Measurements from ENCODE around the gene MED1.
"Not testable (repeated sequence)": the region's sequence is repeated elsewhere in the genome, so short reads cannot be mapped to it uniquely, and the experiment has no call there.

MED1 gene

GRCh38 chr17:39429600-39429999, 21.5 kb downstream of the MED1 start:
- DNase-seq, result no peak

- DNase-seq, result no peak
Measured at GRCh38 chr17:39416141-39416540, 34.9 kb downstream of the MED1 start.

GRCh38 chr17:39410279-39410678, 40.8 kb downstream of the MED1 start:
- no peak for DNase-seq

GRCh38 chr17:39408360-39408759, 42.7 kb downstream of the MED1 start:
- no peak for DNase-seq

- DNase-seq, result no peak
Measured at GRCh38 chr17:39406951-39407350, 44.1 kb downstream of the MED1 start.

GRCh38 chr17:39405436-39405835, 45.6 kb downstream of the MED1 start:
- DNase-seq, result no peak

DNA sequence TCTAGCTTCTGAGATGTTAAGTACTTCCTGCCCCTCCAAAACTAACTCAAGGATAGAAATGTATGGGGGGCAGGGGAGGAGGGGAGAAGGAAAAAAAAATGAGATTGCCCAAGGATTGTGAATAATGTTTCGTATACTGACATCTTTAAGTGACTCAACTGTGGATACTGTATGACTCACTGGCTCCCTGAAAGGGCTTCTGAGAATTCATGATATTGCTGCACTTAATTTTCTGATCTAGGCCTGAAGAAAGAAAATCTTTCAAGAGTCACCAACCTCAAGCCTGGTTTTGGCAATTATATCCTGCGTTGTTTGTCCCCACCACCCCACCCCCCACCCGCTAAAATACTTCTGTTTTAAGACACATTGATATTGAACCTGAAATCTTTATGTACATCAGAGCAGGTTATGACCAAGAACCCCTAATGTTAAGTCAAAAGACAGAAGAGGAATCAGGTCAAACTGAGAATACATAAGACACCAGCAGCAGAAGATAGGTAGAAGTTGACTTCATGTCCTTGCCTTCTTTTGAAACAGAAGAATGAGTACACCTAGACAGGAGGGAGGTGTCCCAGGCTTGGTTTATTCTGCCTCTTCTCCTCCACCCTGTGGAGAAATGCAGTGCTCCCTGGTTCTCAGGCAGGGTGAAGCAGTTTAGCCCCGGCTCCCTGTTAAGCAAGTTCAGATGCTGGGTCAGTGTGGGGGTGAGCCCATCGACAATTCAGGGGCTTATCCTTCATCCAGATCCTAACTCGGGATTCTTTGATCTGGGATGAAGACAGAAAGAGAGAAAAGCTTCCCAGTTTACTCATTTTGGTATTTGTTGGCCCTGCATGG, 46.3 kb downstream of the MED1 start:
- DNase-seq, result no peak

GRCh38 chr17:39402890-39403605, 48.0 kb downstream of the MED1 start:
- no peak for DNase-seq

- no peak for DNase-seq
Measured at GRCh38 chr17:39402244-39402889, 48.7 kb downstream of the MED1 start.

DNA sequence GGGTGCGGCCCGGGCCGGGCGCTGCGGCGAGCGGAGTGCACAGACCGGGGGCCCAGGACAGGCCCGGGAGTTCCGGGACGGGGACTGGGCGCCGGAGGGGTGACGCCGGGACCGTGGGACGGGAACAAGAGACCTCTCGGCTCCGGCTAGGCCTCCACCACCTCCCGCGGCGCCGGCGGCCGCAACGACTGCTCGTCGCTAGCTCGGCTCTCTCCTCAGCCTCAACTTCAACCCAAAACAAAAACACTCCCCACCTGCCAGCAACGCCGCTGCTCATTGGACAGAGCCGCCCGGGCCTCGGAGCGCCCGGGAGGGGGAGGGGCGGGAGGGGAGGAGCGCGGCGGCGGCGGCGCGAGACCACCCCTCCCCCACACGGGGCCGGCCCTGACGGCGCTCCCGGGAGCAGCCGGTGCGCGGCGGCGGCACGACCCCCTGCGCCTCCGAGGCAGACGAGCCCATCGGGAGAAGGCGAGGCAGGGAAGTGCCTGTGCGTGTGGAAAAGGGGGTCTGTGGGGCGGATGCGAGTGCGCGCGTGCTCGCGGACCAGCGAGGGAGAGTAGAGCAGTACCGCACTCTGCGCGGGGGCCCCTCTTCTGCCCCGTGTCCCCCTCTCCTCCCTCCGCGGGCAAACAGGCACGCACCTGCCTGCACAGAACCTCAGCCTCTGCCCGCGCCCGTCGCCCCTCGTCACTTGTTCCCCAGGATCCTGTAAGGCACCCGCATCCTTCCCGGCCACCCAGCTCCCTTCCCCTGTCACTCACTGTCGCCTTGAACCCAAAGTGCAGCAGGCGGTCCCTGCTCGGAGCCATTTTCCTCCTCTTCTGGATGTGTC, 49.4 kb downstream of the MED1 start, which contains the start of gene FBXL20:
Gene FBXL20, minus strand, starts transcription at position 215 of the 832 bp plus-strand sequence. CDS start 224 bp downstream, outside the sequence.
- peak; percentile 72 for DNase-seq

DNA sequence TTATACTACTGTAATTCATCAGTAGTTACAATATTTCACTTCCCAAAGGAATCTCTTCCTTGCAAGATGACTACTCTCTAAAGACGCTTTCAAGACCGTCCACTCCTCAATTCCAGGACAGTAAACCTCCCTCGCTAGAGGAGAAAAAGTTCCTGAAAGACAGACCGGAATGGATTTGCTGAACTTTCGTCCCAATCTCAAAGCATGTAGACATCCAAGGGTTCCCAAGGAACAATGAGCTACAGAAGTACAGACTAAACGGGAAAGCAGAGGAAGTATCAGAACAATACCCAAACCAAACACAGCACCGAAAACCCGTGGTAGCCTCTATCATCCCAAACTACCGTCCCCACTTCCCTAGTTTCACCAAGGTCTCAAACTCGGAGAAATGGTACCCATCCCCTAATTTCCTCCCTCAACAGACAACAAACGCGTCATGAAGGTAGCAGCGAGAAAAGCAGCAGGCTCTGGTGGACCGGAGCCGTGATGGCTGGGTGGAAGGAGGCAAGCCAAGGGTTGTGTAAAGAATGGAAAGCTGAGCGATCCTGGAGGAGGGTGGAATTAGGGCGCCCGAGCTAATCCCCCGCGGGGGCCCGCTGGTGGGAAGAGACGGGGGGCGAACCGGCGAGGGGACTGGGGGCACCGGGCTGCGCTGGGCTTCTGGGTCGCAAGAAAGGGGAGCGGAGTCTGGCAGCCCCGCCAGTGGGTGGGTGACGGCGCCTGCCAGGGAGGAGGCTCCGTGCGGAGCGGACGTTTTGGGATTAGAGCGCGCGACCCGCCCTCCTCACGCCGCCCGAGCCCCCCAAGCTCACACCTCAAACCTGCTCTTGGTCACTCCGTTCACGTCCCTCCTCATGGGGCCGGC, 50.3 kb downstream of the MED1 start:
- DNase-seq, result no peak

GRCh38 chr17:39399791-39400190, 51.3 kb downstream of the MED1 start:
- DNase-seq, result no peak

DNA sequence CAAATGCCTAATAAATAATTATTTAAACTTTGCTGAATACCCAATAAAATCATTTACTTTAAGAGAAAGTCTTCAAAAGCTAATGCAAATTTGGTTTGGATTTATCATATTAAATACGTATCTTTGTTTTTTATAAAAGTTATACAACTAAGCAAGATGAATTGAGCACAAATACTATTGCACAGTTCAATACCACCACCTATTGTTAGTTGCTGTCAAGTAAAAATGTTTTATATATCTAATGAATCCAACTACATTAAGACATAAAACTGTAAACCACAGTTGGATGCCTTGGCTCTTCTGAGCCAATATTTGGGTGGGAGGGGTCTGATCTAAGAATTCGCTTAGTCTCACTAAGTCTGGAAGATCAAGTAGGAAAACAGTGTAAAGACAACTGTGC, 57.3 kb downstream of the MED1 start:
- DNase-seq, result no peak

DNA sequence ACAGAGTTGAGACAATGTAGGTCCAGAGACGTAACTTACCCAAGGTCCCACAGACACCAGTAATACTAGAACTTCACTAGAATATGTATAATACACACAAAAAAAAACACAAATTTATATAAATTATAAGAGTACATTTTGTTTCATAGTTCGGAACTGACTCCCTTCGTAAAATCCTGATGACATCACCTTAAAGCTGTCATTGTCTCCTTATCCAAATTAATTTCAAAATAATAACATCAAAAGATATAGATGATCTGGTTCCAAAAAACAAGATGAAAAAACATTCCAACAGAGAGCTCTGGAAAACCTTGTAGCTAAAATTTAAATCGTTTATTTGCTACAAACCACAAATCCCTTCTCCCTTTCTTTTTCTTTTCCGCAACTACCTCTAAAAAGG, 59.6 kb downstream of the MED1 start:
- DNase-seq, result no peak

GRCh38 chr17:39385040-39385439, 66.0 kb downstream of the MED1 start:
- no peak for DNase-seq

- no peak for DNase-seq
Measured at GRCh38 chr17:39380144-39380543, 70.9 kb downstream of the MED1 start.

GRCh38 chr17:39376434-39376833, 74.6 kb downstream of the MED1 start:
- DNase-seq, result no peak

- DNase-seq, result not testable (repeated sequence)
Measured at GRCh38 chr17:39367805-39368204, 83.3 kb downstream of the MED1 start.

- no peak for DNase-seq
Measured at GRCh38 chr17:39365872-39366271, 85.2 kb downstream of the MED1 start.

GRCh38 chr17:39365242-39365641, 85.8 kb downstream of the MED1 start:
- DNase-seq, result no peak

DNA sequence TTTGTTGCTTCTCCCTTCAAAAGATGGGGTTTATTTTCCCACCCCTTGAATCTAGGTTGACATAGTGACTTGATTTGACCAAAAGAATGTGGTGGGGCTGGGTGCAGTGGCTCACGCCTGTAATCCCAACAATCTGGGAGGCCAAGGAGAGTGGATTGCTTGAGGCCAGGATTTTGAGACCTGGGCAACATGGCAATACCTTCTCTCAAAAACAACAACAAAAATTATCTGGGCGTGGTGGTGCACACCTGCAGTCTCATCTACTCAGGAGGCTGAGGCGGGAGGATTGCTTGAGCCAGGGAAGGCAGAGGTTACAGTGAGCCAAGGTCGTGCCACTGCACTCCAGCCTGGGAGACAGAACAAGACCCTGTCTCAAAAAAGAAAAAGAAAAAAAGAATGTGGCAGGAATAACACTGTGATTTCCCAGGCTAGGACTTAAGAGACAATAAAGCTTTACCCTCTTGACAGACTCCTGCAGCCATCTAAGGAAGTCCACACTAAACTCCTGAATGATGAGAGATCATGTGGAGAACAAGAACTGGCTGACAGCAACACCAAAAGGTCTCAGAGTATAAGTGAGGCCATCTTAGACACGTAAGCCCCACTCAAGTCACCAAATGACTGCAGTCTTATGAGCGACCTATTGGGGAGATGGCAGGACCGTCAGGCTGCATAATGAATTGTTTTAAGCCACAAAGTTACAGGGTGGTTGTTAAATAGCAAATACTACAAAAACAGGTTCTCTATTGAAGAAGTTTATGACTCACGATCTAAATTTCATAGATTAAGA, 86.6 kb downstream of the MED1 start:
- DNase-seq, result no peak

Measured in cortex of kidney (tissue), 1 donor.